Hematopoietic multipotent progenitor cell treated with erythropoietin and hydrocortisone succinate and interleukin-3 and kit ligand, for 8 days (in vitro differentiated cells): ENCODE measurements around the gene TSPAN9.

Experiments
- DNase-seq: peaks from one replicate; pipeline ENCODE4 v3.0.0-alpha.2; 2015

TSPAN9 gene

GRCh38 chr12:3078086-3078820, 1.1 kb downstream of the TSPAN9 start:
- DNase-seq, result no peak

GRCh38 chr12:3081091-3081490, 3.9 kb downstream of the TSPAN9 start:
- no peak for DNase-seq

- DNase-seq, result no peak
Measured at GRCh38 chr12:3081886-3082285, 4.7 kb downstream of the TSPAN9 start.

GRCh38 chr12:3083241-3083920, 6.2 kb downstream of the TSPAN9 start:
- DNase-seq, result no peak

- DNase-seq, result no peak
Measured at GRCh38 chr12:3083921-3084347, 6.8 kb downstream of the TSPAN9 start.

GRCh38 chr12:3084742-3085141, 7.6 kb downstream of the TSPAN9 start:
- no peak for DNase-seq

GRCh38 chr12:3085341-3086139, 8.4 kb downstream of the TSPAN9 start:
- DNase-seq, result no peak

- no peak for DNase-seq
Measured at GRCh38 chr12:3086211-3086610, 9.0 kb downstream of the TSPAN9 start.

- DNase-seq, result no peak
Measured at GRCh38 chr12:3086729-3087323, 9.6 kb downstream of the TSPAN9 start.

GRCh38 chr12:3087758-3088650, 10.8 kb downstream of the TSPAN9 start:
- DNase-seq, result no peak

GRCh38 chr12:3089588-3089987, 12.4 kb downstream of the TSPAN9 start:
- DNase-seq, result no peak

GRCh38 chr12:3090240-3091037, 13.3 kb downstream of the TSPAN9 start:
- no peak for DNase-seq

GRCh38 chr12:3091038-3091319, 13.8 kb downstream of the TSPAN9 start:
- no peak for DNase-seq

GRCh38 chr12:3091382-3092241, 14.4 kb downstream of the TSPAN9 start:
- no peak for DNase-seq

GRCh38 chr12:3092764-3093163, 15.6 kb downstream of the TSPAN9 start:
- no peak for DNase-seq

- DNase-seq, result peak; percentile 75
Measured at GRCh38 chr12:3097186-3097804, 20.1 kb downstream of the TSPAN9 start.

GRCh38 chr12:3097836-3098235, 20.7 kb downstream of the TSPAN9 start:
- DNase-seq, result no peak

- no peak for DNase-seq
Measured at GRCh38 chr12:3098436-3098835, 21.3 kb downstream of the TSPAN9 start.

GRCh38 chr12:3099146-3099545, 22.0 kb downstream of the TSPAN9 start:
- DNase-seq, result no peak
